Tibial artery (tissue), 4 donors: ENCODE results near the gene GABBR2.

Experiments
- DNase-seq, 2 donors: peaks; one replicate each; pipeline ENCODE4 v3.0.0-alpha.2; 2019
- H3K27ac ChIP-seq, 2 donors: fragments of 200-600 bp; sonication (generic) in 1 of 2; 1 replicate in 1 of 2; 2 replicates in 1 of 2; pipeline ENCODE4 v1.5.1; 2018 to 2019; ENCODE audit warnings: mild to moderate bottlenecking in 1 of 2
- H3K27me3 ChIP-seq, 2 donors: fragments of 200-600 bp; sonication (generic) in 1 of 2; one replicate each; pipeline versions ENCODE4 v1.5.1 to v1.6.0; 2016 to 2019
- H3K36me3 ChIP-seq, 3 donors: fragments of 200-600 bp; sonication (generic) in 2 of 3; one replicate each; pipeline ENCODE4 v1.5.1; 2016 to 2019; ENCODE audit warnings: mild to moderate bottlenecking in 2 of 3
- H3K4me1 ChIP-seq, 4 donors: fragments of 200-600 bp; sonication (generic) in 2 of 4; 1 replicate in 3 of 4; 2 replicates in 1 of 4; pipeline ENCODE4 v1.5.1; 2016 to 2019
- H3K4me3 ChIP-seq, 2 donors: fragments of 200-600 bp; sonication (generic) in 1 of 2; 1 replicate in 1 of 2; 2 replicates in 1 of 2; pipeline ENCODE4 v1.5.1; 2018 to 2019; ENCODE audit warnings: mild to moderate bottlenecking in 2 of 2
- H3K9me3 ChIP-seq, 3 donors: fragments of 200-600 bp; sonication (generic) in 1 of 3; one replicate each; pipeline ENCODE4 v1.5.1; 2016 to 2019
- intact Hi-C: fragments of 100-400 bp; cut with DNase I; formaldehyde crosslinking; loops from one replicate; pipeline ENCODE4 v1.15.0; 2023; ENCODE audit warnings: low total_unique reads
- TF ChIP-seq, protein P1 (sequence below), 2 experiments: fragments of 200-600 bp in 1 of 2; fragments of 450-650 bp in 1 of 2; IDR thresholded peaks; one replicate each; pipeline ENCODE4 v1.5.1; 2017 to 2019; ENCODE audit warnings: antibody characterized with exemption in 2 of 2, mild to moderate bottlenecking in 1 of 2, moderate library complexity in 1 of 2

The GABBR2 gene

DNA sequence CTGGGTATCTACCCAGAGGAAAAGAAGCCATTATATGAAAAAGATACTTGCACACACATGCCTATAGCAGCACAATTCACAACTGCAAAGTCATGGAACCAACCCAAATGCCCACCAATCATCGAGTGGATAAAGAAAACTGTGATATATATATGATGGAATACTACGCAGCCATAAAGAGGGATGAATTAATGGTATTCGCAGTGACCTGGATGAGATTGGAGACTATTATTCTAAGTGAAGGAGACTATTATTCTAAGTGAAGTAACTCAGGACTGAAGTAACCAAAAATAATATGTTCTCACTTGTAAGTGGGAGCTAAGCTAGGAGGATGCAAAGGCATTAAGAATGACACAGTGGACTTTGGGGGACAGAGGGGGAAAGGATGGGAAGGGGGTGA lies 30.0 kb upstream of the GABBR2 start:
- Histone ChIP-seq H3K9me3 (peaks cover 0 to 3% (median 0%) of the 10 kb centered on the region in 3 donors), H3K27ac (no peak overlapping the region), H3K4me3 (no peak overlapping the region), H3K36me3 (peaks cover 32 to 39% (median 39%) of the 10 kb centered on the region in 3 donors), H3K4me1 (no peaks in the 10 kb centered on the region), H3K27me3 (no peaks in the 10 kb centered on the region)
- TF ChIP-seq, protein P1, sequence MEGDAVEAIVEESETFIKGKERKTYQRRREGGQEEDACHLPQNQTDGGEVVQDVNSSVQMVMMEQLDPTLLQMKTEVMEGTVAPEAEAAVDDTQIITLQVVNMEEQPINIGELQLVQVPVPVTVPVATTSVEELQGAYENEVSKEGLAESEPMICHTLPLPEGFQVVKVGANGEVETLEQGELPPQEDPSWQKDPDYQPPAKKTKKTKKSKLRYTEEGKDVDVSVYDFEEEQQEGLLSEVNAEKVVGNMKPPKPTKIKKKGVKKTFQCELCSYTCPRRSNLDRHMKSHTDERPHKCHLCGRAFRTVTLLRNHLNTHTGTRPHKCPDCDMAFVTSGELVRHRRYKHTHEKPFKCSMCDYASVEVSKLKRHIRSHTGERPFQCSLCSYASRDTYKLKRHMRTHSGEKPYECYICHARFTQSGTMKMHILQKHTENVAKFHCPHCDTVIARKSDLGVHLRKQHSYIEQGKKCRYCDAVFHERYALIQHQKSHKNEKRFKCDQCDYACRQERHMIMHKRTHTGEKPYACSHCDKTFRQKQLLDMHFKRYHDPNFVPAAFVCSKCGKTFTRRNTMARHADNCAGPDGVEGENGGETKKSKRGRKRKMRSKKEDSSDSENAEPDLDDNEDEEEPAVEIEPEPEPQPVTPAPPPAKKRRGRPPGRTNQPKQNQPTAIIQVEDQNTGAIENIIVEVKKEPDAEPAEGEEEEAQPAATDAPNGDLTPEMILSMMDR (IDR thresholded peaks at IDR 0.05) = no peak
- intact Hi-C loops = no loop called here
- DNase-seq = no peak

DNA sequence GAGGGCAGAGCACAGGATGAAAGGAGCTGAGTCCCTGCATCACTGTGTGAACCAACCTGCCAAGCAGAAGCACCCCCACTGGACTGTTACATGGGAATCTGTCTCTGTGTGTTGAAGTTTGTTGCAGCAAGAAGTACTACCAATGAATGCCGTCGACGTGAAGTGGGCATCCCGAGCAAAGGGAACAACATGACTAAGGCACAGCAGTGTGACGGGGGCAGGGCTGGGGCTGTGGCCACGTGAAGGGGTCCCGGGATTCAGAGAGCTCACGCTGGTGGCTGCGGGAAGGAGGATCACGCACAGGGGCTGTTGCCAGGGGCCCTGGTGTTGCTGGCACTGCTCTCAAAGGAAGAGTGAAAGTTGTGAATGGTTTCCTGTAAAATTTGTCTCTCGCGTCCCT lies 27.5 kb upstream of the GABBR2 start:
- intact Hi-C loops = no loop called here
- Histone ChIP-seq H3K4me1 (no peaks in the 10 kb centered on the region), H3K9me3 (peaks cover 0 to 3% (median 0%) of the 10 kb centered on the region in 3 donors), H3K36me3 (peaks cover 32 to 35% (median 34%) of the 10 kb centered on the region in 3 donors), H3K27me3 (no peaks in the 10 kb centered on the region), H3K27ac (no peak overlapping the region), H3K4me3 (no peak overlapping the region)
- TF ChIP-seq, protein P1 (IDR thresholded peaks at IDR 0.05) = no peak
- DNase-seq = no peak

DNA sequence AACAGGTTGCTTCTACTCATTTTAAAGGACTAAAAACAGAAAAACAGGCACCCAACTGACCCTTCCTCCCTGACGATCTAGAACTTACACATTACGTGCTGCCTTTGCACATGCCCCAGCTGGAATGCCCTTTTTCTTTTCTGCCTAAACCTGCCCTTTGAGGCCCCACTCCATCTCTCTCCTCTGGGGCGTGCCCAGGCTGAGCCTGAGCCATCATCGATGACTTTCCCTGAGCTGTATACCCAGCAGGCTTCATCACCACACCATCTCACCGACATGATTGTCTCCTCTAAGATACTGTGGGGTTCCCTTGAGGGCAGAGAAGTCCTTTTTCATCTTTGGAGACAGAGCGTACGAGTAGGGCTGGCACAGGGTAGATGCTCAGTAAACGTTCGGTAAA lies 24.1 kb upstream of the GABBR2 start:
- Histone ChIP-seq H3K36me3 (peaks cover 21 to 35% (median 25%) of the 10 kb centered on the region in 3 donors), H3K27me3 (no peaks in the 10 kb centered on the region), H3K9me3 (peaks cover 0 to 3% (median 0%) of the 10 kb centered on the region in 3 donors), H3K4me3 (no peak overlapping the region), H3K27ac (no peak overlapping the region), H3K4me1 (no peaks in the 10 kb centered on the region)
- TF ChIP-seq, protein P1 (IDR thresholded peaks at IDR 0.05) = no peak
- intact Hi-C loops = no loop called here
- no peak for DNase-seq

DNA sequence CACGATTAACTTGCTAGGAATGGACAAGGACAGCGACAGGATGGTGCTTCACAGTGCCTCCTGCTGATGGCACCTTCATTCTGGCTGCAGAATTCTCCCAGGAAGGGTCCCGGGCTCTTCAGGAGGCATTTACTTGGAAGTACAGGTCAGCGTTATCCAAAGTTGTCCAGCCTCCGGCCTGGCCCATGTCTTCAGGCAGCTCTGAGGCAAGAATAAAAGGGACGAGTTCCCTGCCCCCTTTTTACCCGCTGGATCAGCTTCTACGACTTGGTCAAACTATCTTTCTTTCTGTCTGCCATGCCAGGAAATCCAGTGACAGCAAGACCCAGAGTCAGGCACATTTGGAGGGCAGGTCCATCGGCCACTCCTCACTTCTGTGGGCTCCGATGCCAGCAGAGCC lies 23.4 kb upstream of the GABBR2 start:
- Histone ChIP-seq H3K27ac (no peak overlapping the region), H3K36me3 (peaks cover 15 to 35% (median 25%) of the 10 kb centered on the region in 3 donors), H3K4me1 (no peaks in the 10 kb centered on the region), H3K27me3 (no peaks in the 10 kb centered on the region), H3K9me3 (no peaks in the 10 kb centered on the region), H3K4me3 (no peak overlapping the region)
- intact Hi-C loops = no loop called here
- TF ChIP-seq, protein P1 (IDR thresholded peaks at IDR 0.05) = no peak
- DNase-seq = no peak

DNA sequence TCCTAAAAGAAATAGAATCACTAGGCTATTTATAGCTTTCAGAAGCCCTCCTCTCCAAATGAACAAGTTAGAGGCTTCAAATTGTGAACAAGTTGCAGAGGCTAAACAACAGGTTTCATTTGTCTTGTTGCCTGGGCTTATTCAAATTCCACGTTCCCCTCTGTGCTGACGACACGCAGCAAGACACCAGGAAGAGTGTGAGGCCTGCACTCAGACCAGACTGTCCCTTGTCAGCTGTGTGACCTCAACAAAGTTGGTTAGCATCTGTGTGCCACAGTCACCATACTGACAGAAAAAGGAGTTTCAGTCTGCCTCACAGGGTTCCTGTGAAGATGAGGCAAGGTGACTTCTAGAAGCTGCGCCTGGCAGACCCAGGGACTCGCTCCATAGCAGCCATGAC lies 22.1 kb upstream of the GABBR2 start:
- Histone ChIP-seq H3K4me1 (no peaks in the 10 kb centered on the region), H3K4me3 (no peak overlapping the region), H3K36me3 (peaks cover 9 to 30% (median 15%) of the 10 kb centered on the region in 3 donors), H3K27me3 (peaks cover 0 to under 1% of the 10 kb centered on the region in 2 donors), H3K27ac (no peak overlapping the region), H3K9me3 (no peaks in the 10 kb centered on the region)
- no peak for DNase-seq
- TF ChIP-seq, protein P1 (IDR thresholded peaks at IDR 0.05) = no peak
- intact Hi-C loops = no loop called here

DNA sequence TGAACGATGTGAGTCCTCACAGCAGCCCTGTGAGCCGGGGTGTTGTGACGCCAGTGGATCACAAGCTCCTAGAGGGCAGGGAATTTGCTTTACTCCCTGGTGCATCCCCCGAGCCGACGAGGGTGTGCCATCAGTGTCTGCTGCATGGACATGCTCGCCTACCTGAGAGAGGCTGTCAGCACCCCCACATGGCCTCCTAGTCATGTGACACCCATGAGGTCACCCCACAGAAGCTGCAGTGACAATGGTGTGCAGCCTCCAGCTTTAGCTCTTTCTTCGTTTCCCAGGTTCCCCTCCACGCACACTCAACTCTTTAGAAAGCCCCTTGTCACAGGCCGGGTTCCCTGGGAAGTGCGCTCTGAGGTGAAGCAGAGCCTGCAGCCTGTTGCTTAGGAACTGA lies 19.8 kb upstream of the GABBR2 start:
- DNase-seq = no peak
- intact Hi-C loops = no loop called here
- TF ChIP-seq, protein P1 (IDR thresholded peaks at IDR 0.05) = no peak
- Histone ChIP-seq H3K27ac (no peak overlapping the region), H3K27me3 (peaks cover 0 to 19% of the 10 kb centered on the region in 2 donors), H3K4me3 (no peak overlapping the region), H3K36me3 (peaks cover 0 to 7% (median 0%) of the 10 kb centered on the region in 3 donors), H3K9me3 (peaks cover 0 to 10% (median 2%) of the 10 kb centered on the region in 3 donors), H3K4me1 (no peaks in the 10 kb centered on the region)
